ENCODE results near the gene JMJD6.
A peak's percentile ranks its signal among the peaks of the same experiment; 100 is the strongest.
"Not testable (repeated sequence)": the region's sequence is repeated elsewhere in the genome, so short reads cannot be mapped to it uniquely, and the experiment has no call there.

JMJD6 gene

DNA sequence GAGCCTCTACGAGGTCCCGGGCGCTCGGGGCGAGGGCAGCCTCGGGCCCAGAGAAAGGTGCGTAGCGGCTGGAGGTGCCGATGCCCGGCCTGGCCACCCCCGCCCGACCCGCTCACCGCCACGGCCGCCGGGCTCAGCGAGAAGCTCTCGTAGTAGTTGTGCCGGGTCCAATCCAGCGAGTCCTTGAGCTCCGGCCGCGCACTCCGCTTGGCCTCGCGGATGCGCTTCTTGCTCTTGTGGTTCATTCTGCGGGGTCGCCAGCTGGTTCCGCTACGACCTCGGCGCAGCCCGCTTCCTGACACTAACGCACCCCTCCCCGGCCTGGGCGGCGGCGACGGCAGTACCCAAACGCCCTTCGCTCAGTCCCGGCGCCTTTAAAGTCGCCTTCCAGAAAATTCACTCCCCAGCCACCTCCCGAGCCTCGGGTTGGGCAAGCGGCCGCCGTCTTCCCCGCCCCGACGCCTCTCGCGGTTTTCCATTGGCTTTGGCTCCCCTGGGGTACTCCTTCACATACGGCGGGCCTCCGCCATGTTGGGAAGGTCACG is at the start of gene JMJD6:
JMJD6 (minus strand) TSS at position 376 of the 545 bp plus-strand sequence; CDS start at position 245, 131 bp downstream.
- peak; percentile 78 for DNase-seq (ENCODE audit: low read depth)

DNA sequence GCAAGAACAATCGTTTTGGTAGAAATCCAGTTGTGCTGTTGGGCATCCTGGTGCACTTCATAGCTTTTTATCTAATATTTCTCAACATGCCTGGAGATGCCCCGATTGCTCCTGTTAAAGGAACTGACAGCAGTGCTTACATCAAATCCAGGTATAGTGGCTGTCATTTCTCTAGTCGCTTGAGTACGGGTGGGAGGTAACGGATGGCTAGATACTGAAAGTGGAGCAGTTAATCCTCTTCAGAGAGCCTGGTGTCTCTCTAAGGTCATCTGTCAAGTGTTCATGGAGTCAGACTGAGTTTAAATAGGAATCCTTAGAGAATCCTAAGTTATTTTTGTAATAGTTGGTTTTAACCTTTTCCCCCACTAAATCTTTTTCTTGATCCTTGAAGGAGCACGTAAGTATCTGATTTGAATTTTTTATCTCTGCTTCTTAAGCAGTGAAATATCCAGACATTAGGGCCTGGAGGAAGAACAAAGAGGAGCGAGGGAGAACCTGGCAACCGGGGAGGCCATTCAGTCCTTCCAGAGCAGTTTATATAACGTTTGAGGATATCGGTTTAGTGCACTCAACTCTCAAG is 48.7 kb upstream of the JMJD6 start:
- DNase-seq (ENCODE audit: low read depth), result no peak

DNA sequence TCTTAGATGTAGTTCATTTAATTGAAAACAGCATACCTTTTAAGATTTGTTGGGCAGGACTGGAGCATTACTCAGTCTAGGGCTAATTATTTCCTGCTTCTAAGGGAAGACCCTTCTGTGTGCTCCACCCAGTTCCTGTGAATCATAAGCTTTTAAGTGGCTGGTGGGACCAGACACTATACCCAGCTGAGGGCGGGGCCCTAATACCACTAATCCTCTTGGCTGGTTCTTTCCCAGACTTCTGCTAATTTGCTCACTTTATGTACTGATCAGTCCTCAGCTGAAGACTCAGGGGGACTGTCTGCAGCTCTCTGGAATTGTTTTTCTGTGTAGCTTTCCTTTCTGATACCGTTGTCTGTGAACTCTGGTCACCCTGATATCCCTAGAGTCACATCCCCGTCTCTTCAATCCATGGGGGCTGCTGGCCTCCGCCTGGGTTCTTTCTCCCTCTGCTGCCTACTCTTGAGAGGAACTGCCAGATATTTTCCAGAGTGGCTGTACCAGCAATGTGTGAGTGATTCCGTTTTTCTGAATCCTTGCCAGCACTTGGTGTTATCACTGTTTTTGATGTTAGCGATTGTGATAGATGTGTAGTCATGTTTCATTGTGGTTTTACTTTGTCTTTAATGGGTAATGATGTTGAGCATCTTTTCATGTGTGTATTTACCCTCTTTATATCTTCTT is 46.6 kb upstream of the JMJD6 start:
- DNase-seq (ENCODE audit: low read depth), result peak; percentile 75

DNA sequence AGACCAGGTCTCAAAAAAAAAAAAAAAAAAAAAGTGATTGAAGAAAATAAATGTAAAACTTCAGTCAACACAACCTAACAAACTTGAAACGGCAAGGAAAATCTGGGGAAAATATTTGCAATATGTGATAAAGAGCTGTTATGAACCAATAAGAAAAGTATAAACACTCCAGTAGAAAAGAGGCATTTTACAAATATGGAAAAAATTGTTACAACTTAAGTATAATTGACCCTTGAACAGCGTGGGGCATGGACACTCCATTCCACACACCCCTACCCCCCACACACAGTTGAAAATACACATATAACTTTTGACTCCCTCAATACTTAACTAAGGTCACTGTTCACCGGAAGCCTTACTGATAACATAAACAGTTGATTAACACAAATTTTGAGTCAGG is 32.2 kb upstream of the JMJD6 start:
- no peak for DNase-seq (ENCODE audit: low read depth)

DNA sequence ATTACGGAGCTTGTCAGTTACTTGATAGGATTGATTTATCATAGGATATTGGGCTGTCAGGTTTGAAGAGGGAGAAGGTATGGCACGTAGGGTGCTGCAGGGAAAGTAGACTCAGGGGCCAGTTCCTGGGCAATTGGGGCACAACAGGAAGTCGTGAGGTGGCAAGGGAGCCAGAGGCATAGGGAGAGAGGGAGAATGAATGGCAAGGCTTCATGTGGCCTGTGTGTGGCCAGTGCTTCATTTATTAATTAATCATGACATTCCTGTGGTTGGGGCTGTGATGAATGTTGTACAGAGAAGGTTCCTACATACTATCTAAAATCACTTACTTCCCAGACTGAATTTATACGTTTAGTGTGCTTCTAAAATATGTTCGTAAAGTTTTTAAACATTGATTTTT is 30.9 kb upstream of the JMJD6 start:
- DNase-seq (ENCODE audit: low read depth), result no peak

DNA sequence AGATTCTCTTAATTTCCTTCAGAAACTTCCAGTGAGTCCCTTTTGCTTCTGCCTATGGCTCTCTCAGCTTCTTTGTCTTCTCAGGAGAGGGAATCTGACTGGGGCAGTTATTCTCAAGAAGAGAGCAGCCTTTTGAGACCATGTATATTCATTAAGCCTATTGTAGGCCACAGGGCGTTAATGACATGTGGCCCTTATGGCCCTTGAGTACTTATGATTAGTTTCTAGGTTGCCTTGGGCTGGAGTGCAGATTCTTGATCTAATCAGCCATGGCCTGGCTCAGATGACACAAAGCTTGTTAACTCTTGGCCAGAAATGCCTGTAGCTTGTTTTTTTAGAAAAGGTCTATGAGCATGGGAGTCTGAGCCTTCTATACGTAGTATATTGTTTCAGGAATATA is 28.9 kb upstream of the JMJD6 start:
- DNase-seq (ENCODE audit: low read depth), result no peak

DNA sequence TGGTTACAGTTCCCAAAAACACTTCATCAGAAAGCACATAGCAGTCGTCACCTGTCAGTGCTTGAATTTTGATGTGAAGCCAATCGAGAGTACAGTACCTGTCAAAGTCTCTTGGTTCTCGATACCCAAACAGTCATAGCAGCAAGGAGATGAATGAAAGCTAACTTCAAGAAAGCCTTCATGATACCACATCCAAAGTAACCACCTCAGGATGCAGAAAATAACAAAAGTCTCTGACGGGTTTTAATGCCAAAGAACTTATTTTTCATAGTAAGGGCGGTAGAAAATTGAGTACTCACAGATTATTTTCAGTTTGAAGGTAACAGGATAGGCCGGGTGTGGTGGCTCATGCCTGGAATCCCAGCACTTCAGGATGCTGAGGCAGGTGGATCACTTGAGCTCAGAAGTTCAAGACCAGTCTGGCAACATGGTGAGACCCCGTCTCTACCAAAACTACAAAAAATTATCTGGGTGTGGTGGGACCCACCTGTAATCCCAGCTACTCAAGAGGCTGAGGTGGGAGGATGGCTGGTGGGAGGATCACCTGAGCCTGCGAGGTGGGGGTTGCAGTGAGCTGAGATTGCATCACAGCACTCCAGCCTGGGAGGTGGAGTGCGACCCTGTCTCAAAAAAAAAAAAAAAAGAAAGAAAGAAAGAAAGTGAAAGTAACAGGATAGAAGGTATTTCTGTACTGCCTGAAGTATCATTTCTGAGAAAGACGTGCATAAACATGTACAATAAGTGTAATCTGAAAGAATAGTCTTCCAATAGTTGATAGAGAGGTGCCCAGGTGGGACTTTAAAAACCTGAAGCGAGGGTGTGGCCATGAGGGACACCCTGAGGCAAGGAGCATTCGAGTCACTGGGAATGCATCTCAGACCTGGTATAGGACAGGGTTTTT is 26.9 kb upstream of the JMJD6 start:
- no peak for DNase-seq (ENCODE audit: low read depth)

DNA sequence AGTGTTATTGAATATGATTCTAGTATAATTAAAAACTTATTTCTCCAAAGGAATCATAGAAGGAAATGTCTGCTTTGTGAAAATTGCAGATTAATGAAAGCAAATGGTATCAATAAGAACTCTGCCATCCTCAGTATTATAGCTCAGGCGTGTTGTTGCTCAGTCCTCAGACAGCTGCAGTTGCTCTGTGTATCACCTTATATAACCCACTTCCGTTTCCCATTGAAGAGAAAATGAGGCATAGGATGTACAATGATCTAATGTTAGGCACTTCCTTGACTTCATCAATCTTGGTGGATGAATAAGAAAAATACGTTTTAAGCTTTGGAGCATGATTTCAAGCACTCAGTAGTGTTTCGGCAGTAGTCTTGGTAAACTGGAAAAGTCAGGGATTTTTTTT is 25.6 kb upstream of the JMJD6 start:
- no peak for DNase-seq (ENCODE audit: low read depth)

DNA sequence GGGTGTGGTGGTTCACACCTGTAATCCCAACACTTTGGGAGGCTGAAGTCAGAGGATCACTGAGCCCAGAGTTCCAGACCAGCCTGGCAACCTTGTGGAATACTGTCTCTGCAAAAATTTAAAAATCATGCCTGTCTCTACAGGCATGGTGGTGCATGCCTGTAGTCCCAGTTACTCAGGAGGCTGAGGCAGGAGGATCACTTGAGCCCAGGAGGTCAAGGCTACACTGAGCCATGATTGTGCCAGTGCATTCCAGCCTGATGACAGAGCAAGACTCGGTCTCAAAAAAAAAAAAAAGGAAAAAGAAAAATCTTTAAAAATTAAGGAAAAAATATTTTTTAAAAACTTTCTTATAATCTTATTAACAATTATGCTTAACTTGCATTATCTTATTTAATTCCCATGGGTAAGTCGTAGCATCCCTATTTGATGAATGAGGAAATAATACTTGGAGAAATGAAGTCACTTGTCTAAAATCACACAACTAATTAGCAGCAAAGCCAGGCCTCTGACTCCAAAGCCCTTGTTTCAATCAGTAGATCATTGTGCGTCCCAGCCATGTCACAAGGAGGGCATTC is 25.1 kb upstream of the JMJD6 start:
- DNase-seq (ENCODE audit: low read depth), result no peak

DNA sequence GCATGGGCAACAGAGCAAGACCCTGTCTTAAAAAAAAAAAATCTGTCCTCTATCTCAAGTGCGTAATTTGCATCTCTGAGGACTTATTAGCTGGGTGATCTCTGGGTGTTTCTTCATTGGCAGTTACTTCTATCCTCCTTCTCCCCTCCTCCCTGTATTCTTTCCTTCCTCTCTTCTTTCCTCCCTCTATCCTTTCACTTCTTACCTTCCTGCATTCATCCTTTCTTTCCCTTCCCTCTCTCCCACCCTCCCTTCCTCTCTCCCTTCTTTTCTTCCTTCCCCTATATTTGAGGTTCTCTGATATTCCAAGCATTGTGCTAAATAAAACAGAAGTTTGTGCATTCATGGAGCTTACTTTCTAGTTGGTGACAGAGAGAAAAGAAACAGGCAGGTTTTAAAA is 22.3 kb upstream of the JMJD6 start:
- DNase-seq (ENCODE audit: low read depth), result no peak

DNA sequence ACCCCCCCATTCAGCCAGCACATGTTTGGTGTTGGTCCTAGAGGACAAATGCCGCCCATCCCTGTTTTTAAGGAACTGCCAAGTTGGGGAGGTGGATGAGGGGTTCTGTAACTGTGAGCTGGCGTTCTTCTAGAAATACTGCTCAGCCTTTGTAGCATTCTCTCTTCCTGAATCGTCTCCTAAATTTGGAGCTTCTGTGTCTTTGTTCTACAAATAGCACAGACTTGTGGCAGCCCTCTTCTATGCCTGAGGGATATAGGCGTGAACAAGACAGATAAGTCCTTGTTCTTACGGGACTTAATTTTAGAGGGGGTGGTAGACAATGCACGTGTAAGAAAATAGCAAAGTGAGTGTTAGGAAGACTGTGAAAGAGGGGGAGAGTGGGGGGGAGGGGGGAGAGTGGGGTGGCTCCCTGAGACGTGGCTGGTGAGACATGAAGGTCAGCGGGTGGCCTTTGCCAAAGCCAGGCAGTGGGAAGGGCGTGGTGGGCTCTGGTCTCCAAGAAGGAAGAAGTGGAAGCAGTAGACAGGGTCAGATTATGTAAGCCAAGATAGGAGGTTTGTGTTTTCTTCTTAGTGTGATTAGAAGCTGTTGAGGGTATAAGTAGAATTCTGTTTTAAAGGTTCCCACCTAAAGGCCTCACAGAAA is 21.4 kb upstream of the JMJD6 start:
- DNase-seq (ENCODE audit: low read depth), result no peak

DNA sequence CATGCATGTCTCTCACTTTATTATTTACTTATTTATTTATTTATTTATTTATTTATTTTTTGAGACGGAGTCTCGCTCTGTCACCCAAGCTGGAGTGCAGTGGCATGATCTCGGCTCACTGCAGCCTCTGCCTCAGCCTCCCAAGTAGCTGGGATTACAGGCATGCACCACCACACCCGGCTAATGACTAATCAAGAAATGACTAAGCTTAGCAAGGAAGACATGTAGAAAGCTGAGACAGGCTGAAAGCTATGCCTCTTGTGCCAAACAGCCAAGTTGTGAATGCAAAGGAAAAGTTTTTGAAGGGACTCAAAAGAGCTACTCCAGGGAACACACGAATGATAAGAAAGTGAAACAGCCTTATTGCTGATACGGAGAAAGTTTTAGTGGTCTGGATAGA is 19.4 kb upstream of the JMJD6 start:
- DNase-seq (ENCODE audit: low read depth), result not testable (repeated sequence)

DNA sequence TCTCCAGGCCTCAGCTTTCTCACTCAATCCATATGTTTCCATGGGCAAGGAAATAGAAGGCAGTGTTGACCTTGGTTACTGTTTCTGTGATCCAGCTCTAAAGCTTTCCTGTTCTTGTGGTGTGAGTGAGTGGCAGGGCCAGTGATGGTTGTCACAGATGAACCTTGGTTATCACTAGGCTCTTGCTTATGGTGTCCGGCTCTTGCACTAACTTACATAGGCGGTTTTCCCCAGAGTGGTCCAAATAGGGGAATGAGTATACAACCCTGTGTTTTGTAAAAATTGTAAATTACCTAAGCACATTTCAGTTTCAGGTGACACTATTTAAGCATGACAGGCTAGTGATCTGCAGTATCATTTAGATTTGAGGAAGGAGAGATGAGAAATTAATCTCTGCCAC is 18.3 kb upstream of the JMJD6 start:
- no peak for DNase-seq (ENCODE audit: low read depth)

DNA sequence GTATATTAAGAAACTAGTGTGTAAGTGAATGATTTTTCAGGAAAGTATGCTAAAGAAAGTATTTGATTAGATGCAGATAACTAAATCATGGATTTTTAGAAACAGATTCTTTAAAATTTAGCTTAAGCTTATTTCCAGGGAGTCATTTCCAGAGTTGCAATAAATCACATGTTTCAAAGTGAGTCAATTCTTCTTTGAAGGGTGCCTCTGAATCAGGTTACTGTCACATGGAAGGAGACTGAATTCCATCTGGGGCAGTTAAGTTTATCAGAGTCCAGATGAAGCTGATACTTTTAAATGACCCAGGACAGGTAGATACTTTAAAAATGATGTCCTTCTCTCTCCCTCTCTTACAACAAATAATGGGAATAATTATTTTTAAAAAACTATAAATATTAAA is 16.6 kb upstream of the JMJD6 start:
- no peak for DNase-seq (ENCODE audit: low read depth)

DNA sequence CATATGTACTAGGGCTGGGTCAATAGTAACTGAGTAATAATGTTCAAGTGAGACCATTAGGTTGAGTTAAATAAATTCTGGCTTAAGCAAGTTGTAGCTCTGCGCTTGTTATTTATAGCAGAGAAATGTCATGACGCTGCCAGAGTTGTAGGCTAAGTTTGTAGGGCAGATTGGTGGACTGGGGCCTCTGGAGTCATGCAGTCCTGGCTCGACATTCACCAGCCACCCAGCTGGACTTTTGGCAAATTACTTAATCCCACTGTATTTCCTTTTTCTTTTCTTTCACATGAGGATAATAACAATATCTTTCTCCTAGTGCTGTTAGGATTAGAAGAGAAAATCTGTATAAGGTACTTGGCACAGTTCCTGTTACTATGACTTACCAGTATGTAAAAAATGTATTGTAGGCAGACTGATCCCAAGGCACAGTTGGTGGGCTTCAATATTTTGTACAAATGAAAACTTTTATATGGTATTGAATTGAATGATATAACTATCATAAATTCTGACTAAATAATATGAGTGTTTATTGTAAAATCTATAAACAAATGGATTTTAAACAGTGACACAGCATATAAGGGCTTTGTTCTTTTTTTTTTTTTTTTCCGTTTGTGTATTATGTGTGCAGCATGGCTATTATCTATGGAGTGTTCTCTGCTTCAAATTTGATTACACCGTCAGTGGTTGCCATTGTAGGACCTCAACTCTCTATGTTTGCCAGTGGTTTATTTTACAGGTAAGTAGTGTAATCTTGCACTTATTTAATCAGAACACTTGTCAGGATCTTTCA is 14.1 kb upstream of the JMJD6 start:
- DNase-seq (ENCODE audit: low read depth), result no peak

DNA sequence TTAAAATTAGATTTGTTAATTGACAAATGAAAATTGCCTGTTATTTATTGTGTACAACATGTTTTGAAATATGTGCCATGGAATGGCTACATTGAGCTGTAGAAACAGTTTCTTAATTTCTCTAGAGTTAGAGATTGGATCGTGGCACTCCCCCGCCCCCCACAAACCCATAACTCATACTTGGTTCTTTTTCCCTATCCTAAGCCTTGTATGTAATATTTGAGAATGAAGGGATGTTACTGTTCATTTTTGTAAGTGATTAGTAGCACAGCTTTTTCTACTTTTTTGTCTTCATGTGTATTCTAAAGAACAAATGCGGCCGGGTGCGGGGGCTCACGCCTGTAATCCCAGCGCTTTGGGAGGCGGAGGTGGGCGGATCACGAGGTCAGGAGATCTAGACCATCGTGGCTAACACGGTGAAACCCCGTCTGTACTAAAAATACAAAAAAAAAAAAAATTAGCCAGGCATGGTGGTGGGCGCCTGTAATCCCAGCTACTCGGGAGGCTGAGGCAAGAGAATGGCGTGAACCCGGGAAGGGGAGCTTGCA is 13.2 kb upstream of the JMJD6 start:
- DNase-seq (ENCODE audit: low read depth), result not testable (repeated sequence)

DNA sequence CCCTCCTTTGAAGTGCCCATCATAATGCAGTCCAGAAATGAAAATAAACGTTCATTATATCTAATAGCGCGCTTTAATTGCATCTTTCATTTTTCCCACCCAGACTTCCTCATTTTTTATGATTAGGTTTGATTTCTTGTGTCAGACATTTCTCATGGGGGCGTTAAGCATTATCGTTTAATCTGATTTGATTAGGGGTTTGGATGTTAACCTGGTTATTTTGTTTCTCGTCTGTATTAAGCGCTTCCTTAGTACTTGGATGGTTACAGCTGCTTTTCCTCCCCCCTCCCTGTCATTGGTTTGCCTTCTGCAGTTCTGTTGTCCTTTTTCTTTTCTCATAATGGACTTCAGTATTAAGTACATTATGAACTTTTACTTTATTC is 12.1 kb upstream of the JMJD6 start:
- no peak for DNase-seq (ENCODE audit: low read depth)

DNA sequence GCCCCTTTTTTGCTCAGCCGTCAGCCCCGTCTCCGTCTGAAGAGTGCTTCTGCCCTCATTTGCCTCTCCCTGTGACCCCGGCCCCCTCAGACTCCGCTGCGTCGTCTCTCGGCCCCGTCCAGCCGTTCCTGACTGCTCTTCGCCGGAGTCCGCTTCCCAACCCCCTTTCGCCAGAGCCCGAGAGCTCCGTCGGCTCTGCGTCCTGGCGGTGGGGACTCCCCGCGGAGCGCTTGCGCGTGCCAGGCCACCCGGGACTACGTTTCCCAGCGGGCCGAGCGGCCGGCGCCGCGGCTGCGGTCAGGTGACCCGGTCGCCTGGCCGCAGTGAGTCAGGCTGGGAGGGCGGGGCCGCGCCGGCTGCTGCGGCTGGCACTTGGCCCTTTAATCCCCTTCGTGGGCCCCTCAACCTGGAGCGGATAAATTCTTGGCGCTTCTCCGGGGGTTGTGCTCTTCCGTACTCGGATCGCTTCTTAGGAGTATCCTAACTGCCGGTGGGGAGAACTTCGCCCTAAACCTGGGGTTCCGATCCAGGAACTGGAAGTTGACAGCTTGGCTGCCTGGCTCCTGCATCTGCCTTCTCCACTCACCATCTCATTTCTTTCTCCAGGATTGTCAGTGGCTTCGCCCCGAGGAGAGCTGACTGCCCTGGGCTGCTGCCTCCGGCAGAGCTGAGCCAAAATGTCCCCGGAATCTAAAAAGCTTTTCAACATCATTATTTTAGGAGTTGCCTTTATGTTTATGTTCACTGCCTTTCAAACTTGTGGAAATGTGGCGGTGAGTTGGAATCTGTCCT is 11.5 kb upstream of the JMJD6 start, which contains the start of gene MFSD11:
MFSD11 (plus strand) TSS at position 444 of the 792 bp plus-strand sequence; CDS start at position 678, 234 bp downstream.
- DNase-seq (ENCODE audit: low read depth), result peak; percentile 70

DNA sequence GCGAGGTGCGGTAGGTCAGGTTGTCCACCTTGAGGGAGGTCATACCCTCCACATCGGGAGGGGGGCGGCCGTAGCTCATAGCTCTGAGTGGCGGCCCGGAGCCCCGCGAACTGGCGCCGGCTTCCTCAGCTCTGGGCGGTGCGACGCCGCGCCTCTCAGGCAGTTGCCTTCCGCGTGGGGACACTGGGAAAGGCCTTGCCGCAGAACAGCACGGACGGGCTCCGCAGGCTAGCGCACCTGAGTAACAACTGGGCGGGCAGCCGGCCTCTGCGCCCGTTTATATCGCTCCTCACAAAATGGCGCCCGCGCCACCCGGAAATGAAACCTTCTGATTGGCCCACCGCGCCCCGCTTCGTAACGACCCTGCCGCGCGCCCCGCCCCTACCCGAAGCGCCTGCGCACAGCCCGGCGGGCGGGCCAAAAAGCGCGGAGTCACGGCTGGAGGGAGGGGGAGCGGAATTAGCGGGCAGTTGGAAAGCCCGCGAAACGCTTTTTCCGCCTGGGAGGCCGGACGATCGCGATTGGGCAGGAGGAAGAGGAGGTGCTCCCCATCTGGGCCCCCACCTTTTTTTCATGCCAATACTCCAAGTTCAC is 10.8 kb upstream of the JMJD6 start, which contains the start of gene SRSF2:
SRSF2 (minus strand) TSS at position 250 of the 594 bp plus-strand sequence; CDS start at position 79, 171 bp downstream.
- DNase-seq (ENCODE audit: low read depth), result peak; percentile 93
